Posterior cingulate gyrus (tissue), 11 donors: ENCODE results near the gene KMO.
A peak's percentile ranks its signal among the peaks of the same experiment; 100 is the strongest.

Source experiments
- DNase-seq, 10 donors: peaks; one replicate each; pipeline versions ENCODE4 v3.0.0 to v3.0.0-alpha.2; 2020 to 2021; ENCODE audit warnings: mixed read lengths in 3 of 10
- intact Hi-C: fragments of 100-400 bp; cut with DNase I; formaldehyde crosslinking; loops from one replicate; pipeline ENCODE4 v1.15.1; 2023

The KMO gene

DNA sequence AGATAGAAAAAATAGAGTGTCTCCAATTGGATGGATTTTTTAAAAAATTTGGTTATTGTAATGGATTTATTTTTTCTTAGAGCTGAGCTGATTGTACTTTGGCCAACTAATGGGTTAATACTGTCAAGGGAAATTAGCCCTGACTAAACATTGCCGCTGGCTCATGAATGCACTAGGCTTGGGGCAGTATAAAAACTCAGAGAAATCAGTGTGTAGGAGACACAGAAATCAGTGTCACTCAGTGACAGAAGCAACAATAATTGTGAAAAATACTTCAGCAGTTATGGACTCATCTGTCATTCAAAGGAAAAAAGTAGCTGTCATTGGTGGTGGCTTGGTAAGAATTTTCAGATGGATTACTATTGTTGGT is at the start of gene KMO:
Gene KMO (plus strand): TSS at position 217 of the 370 bp plus-strand sequence. CDS start 67 bp downstream, at position 284.
- DNase-seq: no peak
- intact Hi-C loops: loop anchor here (5.0 to 10.0 kb wide), 4 partner anchors 63 to 463 kb away; partner anchors contain the start of gene MAP1LC3C

- intact Hi-C loops: no loop called here
- no peak for DNase-seq
Measured at GRCh38 chr1:241482761-241483250, 49.4 kb upstream of the KMO start.

- intact Hi-C loops: no loop called here
- no peak for DNase-seq
Measured at GRCh38 chr1:241485145-241485544, 47.0 kb upstream of the KMO start.

DNA sequence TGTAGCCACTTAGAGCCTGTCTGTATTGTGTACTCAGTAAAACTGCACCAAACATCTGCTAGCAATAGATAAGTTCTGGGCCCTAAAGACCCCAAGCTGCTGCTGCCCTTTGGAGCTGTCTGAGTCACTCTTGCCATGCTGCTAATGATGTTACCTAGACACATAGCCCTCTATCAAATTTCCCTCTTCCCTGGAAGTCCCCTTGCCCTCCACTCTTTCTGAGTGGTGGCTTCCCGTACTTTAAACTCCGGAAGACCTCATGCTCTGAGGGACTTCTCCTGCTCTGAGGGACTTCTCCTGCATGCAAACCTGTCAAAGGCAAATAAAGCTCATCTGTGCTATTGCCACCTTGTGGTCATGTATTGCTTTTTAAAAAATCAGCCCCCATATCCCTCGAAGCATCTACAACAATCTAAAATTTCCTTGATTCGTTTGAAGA is 46.6 kb upstream of the KMO start:
- no peak for DNase-seq
- intact Hi-C loops: no loop called here

DNA sequence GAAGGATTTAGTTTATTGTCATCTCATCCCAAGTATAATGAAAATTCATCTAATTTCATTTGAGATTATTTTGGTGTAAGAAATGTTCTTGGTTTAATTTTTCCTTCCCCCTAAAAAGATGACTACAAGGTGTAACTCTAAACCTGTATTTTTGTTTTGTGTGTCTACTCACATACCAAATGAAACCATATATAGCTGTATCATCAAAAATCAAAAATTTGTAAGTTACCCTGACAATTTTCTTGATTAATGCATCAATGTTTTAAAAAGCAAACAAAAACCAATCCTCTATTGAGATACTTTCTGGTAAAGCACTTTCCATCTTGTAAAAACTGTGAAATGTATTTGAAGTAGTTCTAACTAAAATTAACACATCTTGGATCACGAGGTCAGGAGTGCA is 43.4 kb upstream of the KMO start:
- intact Hi-C loops: no loop called here
- DNase-seq: no peak

DNA sequence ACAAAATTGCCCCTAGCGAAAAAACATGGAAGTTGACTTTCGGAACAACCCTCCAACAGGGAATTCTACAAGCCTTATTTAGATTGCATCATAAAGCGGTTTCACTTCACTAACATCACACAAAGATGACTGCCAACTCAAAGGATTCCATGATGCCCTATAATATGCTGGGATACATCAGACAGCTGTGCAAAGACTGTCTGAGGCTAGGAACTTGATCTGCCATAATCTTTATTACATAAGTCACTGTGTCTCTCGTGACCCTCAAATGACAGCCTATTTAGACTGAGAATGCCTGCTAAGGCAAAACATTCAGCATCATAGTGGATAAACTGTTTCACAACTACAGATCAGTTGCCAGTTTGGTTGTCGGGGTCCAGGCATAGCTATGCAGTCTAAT is 36.4 kb upstream of the KMO start:
- intact Hi-C loops: no loop called here
- DNase-seq: no peak

GRCh38 chr1:241499910-241500309 is 32.3 kb upstream of the KMO start:
- DNase-seq: no peak
- intact Hi-C loops: loop anchor here (5.0 kb wide), 1 partner anchor 768 kb away; no protein-coding TSS in a partner anchor

DNA sequence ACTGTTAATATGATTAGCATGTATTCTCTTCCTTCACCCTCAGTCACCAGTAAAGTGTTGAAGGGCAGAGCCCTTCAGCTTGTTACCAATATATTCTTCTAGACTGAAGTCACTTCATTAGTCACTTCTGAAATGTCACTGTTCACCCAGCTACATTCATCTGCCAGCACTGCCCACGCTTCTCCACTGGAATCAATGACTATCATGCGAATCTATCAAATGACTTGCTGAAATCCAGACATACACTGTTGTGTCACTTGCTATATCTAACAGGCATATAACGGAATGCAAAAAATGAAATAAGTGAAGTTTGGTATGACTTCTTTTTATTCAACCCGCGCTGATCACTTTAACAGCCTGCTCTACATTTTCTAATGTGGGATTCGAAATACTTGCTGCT is 28.7 kb upstream of the KMO start:
- intact Hi-C loops: loop anchor here (5.0 kb wide), 1 partner anchor 771 kb away; no protein-coding TSS in a partner anchor
- DNase-seq: no peak

GRCh38 chr1:241507189-241507863 is 24.9 kb upstream of the KMO start:
- DNase-seq: no peak
- intact Hi-C loops: no loop called here

- intact Hi-C loops: no loop called here
- no peak for DNase-seq
Measured at GRCh38 chr1:241513378-241513777, 18.8 kb upstream of the KMO start.

DNA sequence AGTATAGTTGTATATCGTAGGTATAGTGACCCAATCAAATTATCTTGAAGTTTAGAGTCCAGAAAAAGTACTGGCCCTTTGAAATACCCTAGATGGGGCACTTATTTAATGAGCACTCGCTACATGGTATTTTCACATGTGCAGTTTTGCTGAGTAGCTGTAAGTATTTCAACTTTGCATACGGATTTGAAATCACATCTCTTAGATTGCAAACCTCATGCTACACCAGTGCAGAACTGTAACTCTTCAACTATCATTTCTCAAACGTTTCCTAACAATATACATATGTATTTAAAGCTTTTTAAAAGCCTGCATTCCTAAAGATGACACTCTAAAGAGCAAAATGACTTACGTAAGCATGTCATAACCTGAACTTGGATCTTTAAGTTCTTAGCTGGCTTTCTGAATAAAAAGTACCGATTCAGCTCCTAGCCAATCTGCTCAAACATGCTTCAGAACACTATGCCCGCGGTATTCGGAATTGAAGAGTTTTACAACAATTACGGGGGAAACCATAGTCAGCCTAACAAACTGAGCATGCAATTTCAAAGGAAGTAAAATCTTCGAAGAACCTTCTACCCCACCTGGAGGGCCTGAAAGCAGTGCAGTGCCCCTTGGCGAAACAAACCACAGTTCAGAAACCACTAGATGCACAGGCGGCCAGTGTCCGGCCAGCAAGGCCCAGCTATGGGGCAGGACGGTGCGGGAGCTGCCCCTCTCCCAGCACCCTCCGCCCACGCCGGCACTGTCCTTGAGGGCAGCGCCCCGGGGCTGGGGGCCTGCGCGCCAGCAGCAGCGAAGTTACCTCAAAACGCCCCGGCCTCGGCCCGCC is 13.5 kb upstream of the KMO start:
- intact Hi-C loops: no loop called here
- DNase-seq: peak in 2 of 10 donors; percentile 8 to 72

DNA sequence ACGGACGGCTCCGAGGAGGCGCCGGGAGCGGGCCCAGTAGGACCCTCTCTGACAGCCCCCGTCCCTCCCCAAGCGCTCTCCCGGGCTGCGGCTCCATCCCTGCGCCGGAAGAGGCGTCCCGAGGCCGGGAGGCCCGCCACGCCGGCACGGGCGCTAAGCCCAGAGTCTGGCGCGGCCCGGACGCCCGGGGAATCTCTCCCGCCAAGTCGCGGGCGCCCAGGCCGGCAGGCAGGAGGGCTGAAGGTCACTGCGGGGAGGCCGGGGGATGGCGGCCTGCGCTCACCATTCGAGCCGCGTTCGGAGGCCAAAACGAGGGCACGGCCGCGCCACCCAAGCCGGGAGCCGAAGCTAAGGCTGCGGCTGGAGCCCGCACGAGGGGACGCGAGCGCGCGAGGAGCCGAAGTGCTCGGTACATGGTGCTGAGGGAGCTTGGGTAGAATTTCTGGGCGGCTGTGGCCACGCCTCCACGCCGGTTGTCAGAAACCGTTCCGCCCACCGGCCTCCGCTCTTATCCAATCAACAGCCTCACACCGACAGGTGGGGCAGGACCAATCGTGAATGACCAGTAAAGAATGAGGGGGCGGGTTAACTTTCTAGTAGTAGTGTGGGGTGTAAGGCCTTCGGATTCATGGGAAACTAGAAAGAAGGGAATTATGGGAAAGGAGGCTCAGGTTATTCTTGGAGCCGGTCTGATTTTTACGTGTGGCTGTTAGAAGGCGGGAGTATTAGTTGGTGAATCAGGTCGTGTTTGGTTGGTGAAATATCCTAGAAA is 12.7 kb upstream of the KMO start, which contains the start of gene FH:
Gene FH (minus strand): TSS at position 448 of the 772 bp plus-strand sequence. CDS start 33 bp downstream, at position 415.
- intact Hi-C loops: no loop called here
- peak; percentile 94 to 100 (median 97) for DNase-seq

DNA sequence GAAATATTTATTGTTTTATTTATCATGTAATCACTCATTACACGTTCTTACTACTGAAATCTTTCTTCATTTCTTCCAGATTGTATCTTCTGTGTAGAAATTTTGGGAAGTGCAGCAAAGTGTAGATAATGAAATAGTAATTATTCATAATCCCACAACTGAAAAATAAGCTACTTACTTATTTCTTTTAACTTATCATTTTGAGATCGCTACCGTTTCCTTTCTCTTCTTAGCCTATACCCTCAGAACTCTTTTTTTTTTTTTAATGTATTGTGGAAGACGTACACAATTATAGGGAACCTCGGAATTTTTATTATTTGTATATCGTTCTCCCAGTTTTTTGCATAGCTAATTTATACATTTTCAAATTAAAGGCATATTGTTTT is 12.1 kb upstream of the KMO start:
- intact Hi-C loops: no loop called here
- DNase-seq: no peak

DNA sequence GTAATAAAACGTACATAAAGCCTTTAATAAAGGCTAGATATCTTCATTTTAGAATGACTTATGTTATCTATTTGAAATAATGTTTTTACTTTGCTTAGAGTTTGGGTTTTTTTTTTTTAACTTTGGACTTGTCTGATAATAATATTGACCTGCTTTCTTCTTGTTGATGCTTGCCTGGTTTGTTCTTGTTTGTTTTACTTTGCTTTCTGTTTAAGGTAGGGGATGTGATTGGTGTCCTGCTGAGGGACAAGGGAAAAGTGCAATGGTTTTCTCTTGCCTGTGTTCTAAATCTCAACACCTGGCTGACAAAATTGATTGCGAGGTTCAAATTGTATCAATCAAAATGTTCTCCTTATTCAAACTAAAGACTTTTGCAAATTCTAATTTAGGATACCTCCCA is 10.5 kb upstream of the KMO start:
- DNase-seq: no peak
- intact Hi-C loops: no loop called here

GRCh38 chr1:241525026-241525425 is 7.2 kb upstream of the KMO start:
- intact Hi-C loops: no loop called here
- DNase-seq: no peak

DNA sequence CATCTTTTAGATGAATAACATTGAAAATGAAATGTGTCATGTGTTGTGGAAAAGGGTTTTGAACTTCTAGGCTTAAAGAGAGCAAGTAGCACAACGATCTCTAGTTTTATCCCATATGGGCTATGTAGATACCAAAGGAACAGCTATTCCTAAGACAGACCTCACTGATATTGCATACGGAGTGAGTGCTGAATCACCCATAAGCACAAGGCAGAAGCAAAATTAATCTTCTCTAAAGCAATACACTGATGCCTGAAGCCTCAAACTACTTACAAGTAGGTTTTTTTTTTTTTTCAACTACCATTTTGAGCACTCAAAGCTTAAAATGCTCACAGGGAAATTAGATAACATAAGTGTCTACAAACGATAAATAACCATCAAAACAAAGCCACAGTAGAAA is 5.0 kb upstream of the KMO start:
- intact Hi-C loops: no loop called here
- DNase-seq: no peak

- DNase-seq: no peak
- intact Hi-C loops: loop anchor here (5.0 to 10.0 kb wide), 4 partner anchors 63 to 463 kb away; partner anchors contain the start of gene MAP1LC3C
Measured at GRCh38 chr1:241531195-241532161, 700 bp upstream of the KMO start.

GRCh38 chr1:241532864-241533263 is 686 bp downstream of the KMO start:
- no peak for DNase-seq
- intact Hi-C loops: loop anchor here (5.0 to 10.0 kb wide), 4 partner anchors 62 to 462 kb away; partner anchors contain the start of gene MAP1LC3C
